ENCODE measurements around the gene CTDSPL.

DNA sequence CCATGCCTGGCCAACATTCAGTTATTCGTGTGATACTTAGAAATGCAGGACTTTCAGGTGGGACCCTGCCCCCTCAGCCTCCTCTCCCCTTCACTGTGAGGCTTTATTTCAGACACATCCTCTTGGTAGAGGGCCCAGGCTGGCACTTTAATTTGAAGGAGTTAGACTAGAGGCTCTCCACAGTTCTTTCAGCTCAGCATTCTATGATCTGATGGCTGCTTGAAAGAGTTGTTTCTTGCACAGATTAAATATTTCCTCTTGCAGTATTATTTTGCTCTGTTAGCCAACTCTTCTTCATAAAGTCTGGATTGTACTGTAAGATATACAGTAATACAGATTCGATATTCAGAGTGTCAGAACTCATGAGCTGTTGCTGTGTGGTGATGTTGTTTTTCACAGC, 35.1 kb downstream of the CTDSPL start:
- TF ChIP-seq SUZ12 (IDR thresholded peaks at IDR 0.05; ENCODE audit: extremely low read depth, insufficient read depth, insufficient read length) (no peak), ZNF274 (IDR thresholded peaks at IDR 0.05; ENCODE audit: low read depth, low read length) (no peak)
